GM20000 (cell line): ENCODE measurements around the gene HIPK3.
"Not testable (repeated sequence)": the region's sequence is repeated elsewhere in the genome, so short reads cannot be mapped to it uniquely, and the experiment has no call there.

ENCODE experiments used
- DNase-seq: peaks from one replicate; pipeline ENCODE4 v3.0.0; 2012; ENCODE audit warnings: low spot score
- TF ChIP-seq, protein P1 (sequence below): IDR thresholded peaks from 2 replicates; pipeline ENCODE4 v1.5.1; 2012; ENCODE audit warnings: mild to moderate bottlenecking, control low read depth; ENCODE audit errors: extremely low read depth, missing control alignments

Gene HIPK3

DNA sequence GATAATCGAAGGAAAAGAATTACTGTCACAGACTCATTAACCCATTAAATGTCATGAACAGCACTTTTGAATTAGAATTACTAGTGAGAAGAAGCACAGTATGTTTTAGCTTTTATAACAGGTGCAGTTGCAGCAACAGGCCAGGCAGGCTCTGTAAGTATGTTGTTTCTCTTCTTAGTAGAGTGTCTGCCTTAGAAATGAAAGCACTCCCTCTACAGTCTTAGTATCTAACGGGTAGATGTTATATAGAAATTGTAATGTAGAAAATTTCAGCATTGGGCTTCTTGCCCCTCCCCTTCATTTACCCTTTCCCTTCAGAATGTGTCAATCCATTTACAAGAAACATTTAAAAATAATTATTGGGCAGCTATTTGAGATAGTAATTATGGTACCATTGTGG, 87.4 kb downstream of the HIPK3 start:
- TF ChIP-seq, protein P1, sequence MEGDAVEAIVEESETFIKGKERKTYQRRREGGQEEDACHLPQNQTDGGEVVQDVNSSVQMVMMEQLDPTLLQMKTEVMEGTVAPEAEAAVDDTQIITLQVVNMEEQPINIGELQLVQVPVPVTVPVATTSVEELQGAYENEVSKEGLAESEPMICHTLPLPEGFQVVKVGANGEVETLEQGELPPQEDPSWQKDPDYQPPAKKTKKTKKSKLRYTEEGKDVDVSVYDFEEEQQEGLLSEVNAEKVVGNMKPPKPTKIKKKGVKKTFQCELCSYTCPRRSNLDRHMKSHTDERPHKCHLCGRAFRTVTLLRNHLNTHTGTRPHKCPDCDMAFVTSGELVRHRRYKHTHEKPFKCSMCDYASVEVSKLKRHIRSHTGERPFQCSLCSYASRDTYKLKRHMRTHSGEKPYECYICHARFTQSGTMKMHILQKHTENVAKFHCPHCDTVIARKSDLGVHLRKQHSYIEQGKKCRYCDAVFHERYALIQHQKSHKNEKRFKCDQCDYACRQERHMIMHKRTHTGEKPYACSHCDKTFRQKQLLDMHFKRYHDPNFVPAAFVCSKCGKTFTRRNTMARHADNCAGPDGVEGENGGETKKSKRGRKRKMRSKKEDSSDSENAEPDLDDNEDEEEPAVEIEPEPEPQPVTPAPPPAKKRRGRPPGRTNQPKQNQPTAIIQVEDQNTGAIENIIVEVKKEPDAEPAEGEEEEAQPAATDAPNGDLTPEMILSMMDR: no peak
- DNase-seq: no peak

GRCh38 chr11:33347490-33348125, 90.4 kb downstream of the HIPK3 start:
- TF ChIP-seq, protein P1: no peak
- DNase-seq: peak; percentile 66

- no peak for DNase-seq
- TF ChIP-seq, protein P1: no peak
Measured at GRCh38 chr11:33350287-33350686, 93.1 kb downstream of the HIPK3 start.

- no peak for DNase-seq
Measured at GRCh38 chr11:33358150-33358831, 101.1 kb downstream of the HIPK3 start.

GRCh38 chr11:33360642-33361041, 103.5 kb downstream of the HIPK3 start:
- no peak for DNase-seq
- TF ChIP-seq, protein P1: no peak

More at GRCh38 chr11:33358150-33358831, 101.1 kb downstream of the HIPK3 start:
- TF ChIP-seq, protein P1: no peak

GRCh38 chr11:33362051-33362910, 105.1 kb downstream of the HIPK3 start:
- TF ChIP-seq, protein P1: peak; percentile 35
- DNase-seq: no peak

DNA sequence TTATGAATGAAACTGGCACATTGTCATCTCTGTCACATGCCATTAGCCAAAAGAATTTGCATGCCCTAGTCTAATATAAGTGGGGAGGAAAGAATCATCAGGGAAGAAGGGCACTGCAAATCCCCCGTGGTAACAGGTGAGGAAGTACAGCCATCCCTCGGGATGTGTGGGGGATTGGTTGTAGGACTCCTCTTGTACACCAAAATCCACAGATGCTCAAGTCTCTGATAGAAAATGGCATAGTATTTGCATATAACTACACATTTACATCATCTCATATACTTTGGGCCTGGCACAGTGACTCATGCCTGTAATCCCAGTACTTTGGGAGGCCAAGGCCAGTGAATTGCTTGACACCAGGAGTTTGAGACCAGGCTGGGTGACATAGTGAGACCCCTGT, 109.7 kb downstream of the HIPK3 start:
- DNase-seq: no peak
- TF ChIP-seq, protein P1: no peak

GRCh38 chr11:33368475-33368874, 111.3 kb downstream of the HIPK3 start:
- DNase-seq: not testable (repeated sequence)
